ENCODE data around the gene ITLN1. TPM values are rescaled to one million over a fixed set of nuclear protein-coding genes. Genes with fewer than 3 reads are reported as not detected.

Gene ITLN1
- total RNA-seq, 4 donors from 2014 or later: 0.42 to 1.2 TPM; not detected in 2

GRCh38 chr1:160864173-160864572 is 20.8 kb downstream of the ITLN1 start:
- no peak overlapping the region for H3K27ac ChIP-seq
- no peak overlapping the region for H3K4me3 ChIP-seq
- H3K27me3 ChIP-seq: no peaks in the 10 kb centered on the region
- no peaks in the 10 kb centered on the region for H3K36me3 ChIP-seq
- 68% methylated on average over 2 of the region's 2 CpGs for WGBS, 2 donors
- DNase-seq (ENCODE audit: low spot score in 2 of 2): no peak
- TF ChIP-seq EP300 (IDR thresholded peaks at IDR 0.05): no peak
- no peak for TF ChIP-seq CTCF (IDR thresholded peaks at IDR 0.05)
- no peak for TF ChIP-seq POLR2A (IDR thresholded peaks at IDR 0.05)
- H3K9me3 ChIP-seq: no peaks in the 10 kb centered on the region
- H3K4me1 ChIP-seq: no peaks in the 10 kb centered on the region

- TF ChIP-seq EP300 (IDR thresholded peaks at IDR 0.05): peak in 1 of 2 donors; percentile 38
- no peak for TF ChIP-seq POLR2A (IDR thresholded peaks at IDR 0.05)
- H3K9me3 ChIP-seq: no peaks in the 10 kb centered on the region
- H3K27ac ChIP-seq: no peak overlapping the region
- no peak overlapping the region for H3K4me3 ChIP-seq
- no peak for DNase-seq (ENCODE audit: low spot score in 2 of 2)
- 61 to 73% methylated on average over 4 of the region's 4 CpGs for WGBS, 2 donors
- H3K4me1 ChIP-seq: no peaks in the 10 kb centered on the region
- H3K27me3 ChIP-seq: no peaks in the 10 kb centered on the region
- H3K36me3 ChIP-seq: no peaks in the 10 kb centered on the region
These were observed 21.2 kb downstream of the ITLN1 start for GRCh38 chr1:160863774-160864131.

DNA sequence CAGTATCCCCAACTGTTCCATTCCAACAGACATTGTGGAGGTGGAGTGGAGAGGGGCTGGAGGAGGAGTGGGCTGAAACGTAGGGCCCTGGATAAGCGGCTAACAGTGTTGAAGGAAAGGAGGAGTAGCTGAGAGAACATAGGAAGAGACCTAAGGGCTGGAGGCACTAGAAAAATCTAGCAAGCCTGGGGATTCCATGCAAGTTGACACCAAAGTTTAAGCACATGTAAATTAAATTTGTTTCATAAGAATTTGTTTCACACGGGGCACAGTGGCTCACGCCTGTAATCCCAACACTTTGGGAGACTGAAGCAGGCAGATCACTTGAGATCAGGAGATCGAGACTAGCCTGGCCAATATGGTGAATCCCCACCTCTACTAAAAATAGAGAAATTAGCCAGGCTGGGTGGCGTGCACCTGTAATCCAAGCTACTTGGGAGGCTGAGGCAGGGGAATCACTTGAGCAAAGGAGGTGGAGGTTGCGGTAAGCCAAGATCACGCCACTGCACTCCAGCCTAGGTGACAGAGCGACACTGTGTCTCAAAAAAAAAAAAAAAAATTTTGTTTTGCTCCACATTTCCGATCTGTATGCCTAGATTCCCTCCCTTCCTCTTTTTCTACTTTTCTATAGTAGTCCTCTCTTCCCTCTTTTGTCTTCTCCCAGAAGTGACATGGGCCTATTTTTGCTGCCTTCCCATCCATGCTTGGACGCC is 21.8 kb downstream of the ITLN1 start:
- TF ChIP-seq CTCF (IDR thresholded peaks at IDR 0.05): no peak
- no peak for TF ChIP-seq POLR2A (IDR thresholded peaks at IDR 0.05)
- no peak for TF ChIP-seq EP300 (IDR thresholded peaks at IDR 0.05)
- peak overlapping the region in 1 of 4 donors; percentile 28 for H3K27ac ChIP-seq
- H3K4me1 ChIP-seq: no peaks in the 10 kb centered on the region
- DNase-seq (ENCODE audit: low spot score in 2 of 2): no peak
- H3K36me3 ChIP-seq: no peaks in the 10 kb centered on the region
- H3K9me3 ChIP-seq: no peaks in the 10 kb centered on the region
- no peaks in the 10 kb centered on the region for H3K27me3 ChIP-seq
- WGBS, 2 donors: 75 to 80% methylated on average over 11 of the region's 11 CpGs
- no peak overlapping the region for H3K4me3 ChIP-seq

DNA sequence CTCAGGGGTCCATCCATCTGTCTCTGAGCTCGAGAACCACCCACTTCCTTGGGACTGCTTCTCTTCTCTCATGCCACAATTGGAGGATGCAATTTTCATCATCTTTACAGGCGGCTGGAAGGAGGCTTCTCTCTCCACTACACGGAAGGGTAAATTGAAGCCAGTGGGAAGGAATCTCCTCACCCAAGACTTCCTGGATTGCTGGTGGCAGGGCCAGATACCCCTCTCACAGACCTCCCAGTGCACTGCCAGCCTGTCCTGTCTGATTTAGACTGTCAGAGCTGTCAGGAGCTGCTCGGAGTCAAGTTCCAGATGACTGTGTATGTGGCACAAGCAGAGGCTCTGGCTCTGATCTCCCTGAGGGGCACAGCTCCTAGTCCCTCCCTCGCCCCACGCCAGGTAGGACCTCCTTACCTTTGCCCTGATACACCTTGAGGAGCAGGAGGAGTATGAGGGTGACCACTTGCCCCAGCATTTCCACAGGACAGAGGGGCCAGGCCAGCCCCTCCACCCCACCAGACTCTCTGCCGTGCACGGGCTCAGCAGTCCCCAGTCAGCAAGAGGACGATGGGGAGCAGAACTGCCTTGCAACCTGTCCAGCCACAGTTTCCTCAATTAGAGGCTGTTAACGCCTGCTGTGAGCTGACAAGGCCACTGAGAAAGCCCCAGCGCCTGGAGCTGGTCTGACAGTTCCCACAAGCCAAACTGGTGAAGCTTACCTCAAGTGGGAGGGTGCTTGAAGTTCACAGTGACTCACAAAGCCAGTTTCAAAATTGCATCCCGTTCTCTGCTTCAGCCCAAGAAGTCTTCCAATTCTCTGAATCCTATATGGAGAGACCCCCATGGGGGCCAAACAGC is 22.5 kb downstream of the ITLN1 start, which contains the start of gene CD244:
CD244 (minus strand) TSS at position 685 of the 858 bp plus-strand sequence; CDS start at position 475, 210 bp downstream.
- H3K27me3 ChIP-seq: no peaks in the 10 kb centered on the region
- H3K9me3 ChIP-seq: no peaks in the 10 kb centered on the region
- 36 to 48% methylated on average over 8 to 12 of the region's 12 CpGs for WGBS, 2 donors
- H3K27ac ChIP-seq: peak within 1 kb of the TSS in 1 of 4 donors; percentile 28
- no peaks in the 10 kb centered on the region for H3K36me3 ChIP-seq
- H3K4me1 ChIP-seq: no peaks in the 10 kb centered on the region
- H3K4me3 ChIP-seq: no peak within 1 kb of the TSS
- no peak for TF ChIP-seq CTCF (IDR thresholded peaks at IDR 0.05)
- TF ChIP-seq EP300 (IDR thresholded peaks at IDR 0.05): no peak
- no peak for TF ChIP-seq POLR2A (IDR thresholded peaks at IDR 0.05)
- DNase-seq (ENCODE audit: low spot score in 2 of 2): no peak

DNA sequence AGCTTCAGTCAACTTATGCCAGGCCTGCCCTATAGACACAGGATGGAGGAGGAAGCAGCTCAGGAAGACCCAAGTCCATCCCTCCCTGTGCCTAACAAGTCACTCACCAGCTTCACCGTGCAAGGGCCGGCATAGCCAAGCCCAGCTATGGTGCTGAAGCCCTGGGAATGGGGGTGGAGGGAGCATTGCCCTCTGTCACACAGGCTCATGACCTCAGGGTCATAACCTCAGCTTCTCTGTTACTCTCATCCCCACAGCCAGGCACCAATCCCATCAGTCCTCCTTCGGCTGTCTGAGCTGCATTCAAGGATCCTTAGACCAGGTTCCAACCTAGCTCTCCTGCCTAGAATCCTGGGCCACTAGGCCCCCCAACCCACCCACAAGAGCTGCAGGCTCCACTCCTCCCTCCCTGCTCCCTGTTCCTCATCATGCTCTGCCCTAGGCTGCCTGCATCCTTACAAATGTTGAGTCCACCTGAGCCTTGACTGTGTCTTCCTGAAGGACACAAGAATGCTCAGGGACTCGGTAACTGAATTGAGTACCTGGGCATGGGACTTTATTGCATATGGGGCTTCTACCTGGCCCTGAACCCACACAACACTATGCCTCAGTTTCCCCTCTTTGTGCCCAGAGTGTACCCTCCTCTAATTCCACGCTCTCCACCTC is 24.0 kb downstream of the ITLN1 start:
- WGBS, 2 donors: 66 to 70% methylated on average over 5 of the region's 5 CpGs
- no peak overlapping the region for H3K27ac ChIP-seq
- no peaks in the 10 kb centered on the region for H3K36me3 ChIP-seq
- H3K4me1 ChIP-seq: no peaks in the 10 kb centered on the region
- no peak for TF ChIP-seq CTCF (IDR thresholded peaks at IDR 0.05)
- no peak for TF ChIP-seq POLR2A (IDR thresholded peaks at IDR 0.05)
- no peak for TF ChIP-seq EP300 (IDR thresholded peaks at IDR 0.05)
- no peaks in the 10 kb centered on the region for H3K9me3 ChIP-seq
- no peaks in the 10 kb centered on the region for H3K27me3 ChIP-seq
- H3K4me3 ChIP-seq: no peak overlapping the region
- DNase-seq (ENCODE audit: low spot score in 2 of 2): no peak
